Measurements from ENCODE around the gene ZNF574.

ZNF574 gene

GRCh38 chr19:42091742-42092141 lies 15.8 kb downstream of the ZNF574 start:
- TF ChIP-seq FOXP2 (optimal IDR thresholded peaks at IDR 0.05; ENCODE audit: borderline replicate concordance, extremely low read depth, extremely low read length, insufficient read depth) (no peak), POLR2AphosphoS5 (IDR thresholded peaks at IDR 0.05; ENCODE audit: low read depth, low read length) (no peak)

GRCh38 chr19:42092350-42092749 lies 16.4 kb downstream of the ZNF574 start:
- TF ChIP-seq REST (IDR thresholded peaks at IDR 0.05; ENCODE audit: insufficient read depth in 1 of 2, low read depth in 2 of 2, low read length in 2 of 2) (no peak), FOXP2 (optimal IDR thresholded peaks at IDR 0.05; ENCODE audit: borderline replicate concordance, extremely low read depth, extremely low read length, insufficient read depth) (no peak), POLR2AphosphoS5 (IDR thresholded peaks at IDR 0.05; ENCODE audit: low read depth, low read length) (no peak), TAF1 (IDR thresholded peaks at IDR 0.05; ENCODE audit: borderline replicate concordance, insufficient read depth, low read length) (no peak), SIN3A (IDR thresholded peaks at IDR 0.05; ENCODE audit: borderline replicate concordance, insufficient read depth, low read length) (no peak)

DNA sequence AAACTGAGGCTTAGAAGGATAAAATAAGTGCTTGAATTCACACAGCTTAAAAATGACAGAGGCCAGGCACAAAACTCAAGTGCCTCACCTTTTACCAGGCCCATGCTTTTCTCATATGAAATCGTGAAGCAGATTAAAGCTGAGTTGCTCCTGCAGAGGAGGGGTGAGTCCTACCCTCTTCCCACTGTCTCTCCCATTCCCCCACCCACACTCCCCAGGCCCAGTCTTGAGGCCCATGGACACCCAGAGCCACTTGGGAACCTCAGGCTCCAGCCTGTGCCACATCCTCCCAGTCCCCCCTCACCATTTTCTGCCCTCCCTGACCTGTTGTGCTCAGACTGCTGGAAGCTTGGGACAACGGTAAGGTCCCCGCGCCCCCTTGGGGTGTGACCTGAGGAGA lies 17.5 kb downstream of the ZNF574 start:
- TF ChIP-seq FOXP2 (optimal IDR thresholded peaks at IDR 0.05; ENCODE audit: borderline replicate concordance, extremely low read depth, extremely low read length, insufficient read depth) (no peak), POLR2AphosphoS5 (IDR thresholded peaks at IDR 0.05; ENCODE audit: low read depth, low read length) (no peak), REST (IDR thresholded peaks at IDR 0.05; ENCODE audit: insufficient read depth in 1 of 2, low read depth in 2 of 2, low read length in 2 of 2) (no peak), TAF1 (IDR thresholded peaks at IDR 0.05; ENCODE audit: borderline replicate concordance, insufficient read depth, low read length) (no peak), SIN3A (IDR thresholded peaks at IDR 0.05; ENCODE audit: borderline replicate concordance, insufficient read depth, low read length) (no peak)

GRCh38 chr19:42093926-42094325 lies 18.0 kb downstream of the ZNF574 start:
- no peak for TF ChIP-seq FOXP2 (optimal IDR thresholded peaks at IDR 0.05; ENCODE audit: borderline replicate concordance, extremely low read depth, extremely low read length, insufficient read depth)

- TF ChIP-seq SIN3A (IDR thresholded peaks at IDR 0.05; ENCODE audit: borderline replicate concordance, insufficient read depth, low read length) (no peak), REST (IDR thresholded peaks at IDR 0.05; ENCODE audit: insufficient read depth in 1 of 2, low read depth in 2 of 2, low read length in 2 of 2) (no peak), FOXP2 (optimal IDR thresholded peaks at IDR 0.05; ENCODE audit: borderline replicate concordance, extremely low read depth, extremely low read length, insufficient read depth) (no peak), TAF1 (IDR thresholded peaks at IDR 0.05; ENCODE audit: borderline replicate concordance, insufficient read depth, low read length) (no peak), POLR2AphosphoS5 (IDR thresholded peaks at IDR 0.05; ENCODE audit: low read depth, low read length) (no peak)
These were observed 19.3 kb downstream of the ZNF574 start for GRCh38 chr19:42095142-42095813.

GRCh38 chr19:42095814-42096230 lies 19.9 kb downstream of the ZNF574 start:
- no peak for TF ChIP-seq REST (IDR thresholded peaks at IDR 0.05; ENCODE audit: insufficient read depth in 1 of 2, low read depth in 2 of 2, low read length in 2 of 2)
- TF ChIP-seq POLR2AphosphoS5 (IDR thresholded peaks at IDR 0.05; ENCODE audit: low read depth, low read length) = no peak
- no peak for TF ChIP-seq SIN3A (IDR thresholded peaks at IDR 0.05; ENCODE audit: borderline replicate concordance, insufficient read depth, low read length)
- TF ChIP-seq FOXP2 (optimal IDR thresholded peaks at IDR 0.05; ENCODE audit: borderline replicate concordance, extremely low read depth, extremely low read length, insufficient read depth) = no peak
- TF ChIP-seq TAF1 (IDR thresholded peaks at IDR 0.05; ENCODE audit: borderline replicate concordance, insufficient read depth, low read length) = no peak
